Natural killer cell (primary cell): ENCODE data around the gene RGSL1. TPM values are rescaled to one million over a fixed set of nuclear protein-coding genes. Genes with fewer than 3 reads are reported as not detected.

Source experiments
- ATAC-seq, 3 donors: fragments of 150-1000 bp in 2 of 3; fragments of 200-7000 bp in 1 of 3; cut with Tn5 transposase; 1 replicate in 1 of 3; 2 replicates in 2 of 3; pipeline ENCODE4 v1.10.0; 2021; ENCODE audit warnings: mild to moderate bottlenecking in 2 of 3, moderate library complexity in 2 of 3
- DNase-seq, 2 donors: peaks; one replicate each; pipeline versions ENCODE4 v3.0.0 to v3.0.0-alpha.2; 2013 to 2021; ENCODE audit warnings: mixed read lengths in 1 of 2
- H3K27ac ChIP-seq: one replicate; pipeline ENCODE4 v1.5.1; 2013; ENCODE audit warnings: mild to moderate bottlenecking, low read length
- H3K27me3 ChIP-seq: one replicate; pipeline ENCODE4 v1.6.1; 2013; ENCODE audit warnings: low read length; ENCODE audit not compliant: control insufficient read depth, insufficient read depth
- H3K36me3 ChIP-seq: one replicate; pipeline ENCODE4 v1.6.1; 2013; ENCODE audit warnings: low read length; ENCODE audit not compliant: control insufficient read depth, insufficient read depth
- H3K4me1 ChIP-seq: one replicate; pipeline ENCODE4 v1.6.1; 2013; ENCODE audit warnings: low read length; ENCODE audit not compliant: control insufficient read depth, insufficient read depth
- H3K4me3 ChIP-seq: one replicate; pipeline ENCODE4 v1.5.1; 2013; ENCODE audit warnings: low read length
- H3K9me3 ChIP-seq: one replicate; pipeline ENCODE4 v1.6.1; 2013; ENCODE audit warnings: low read length; ENCODE audit not compliant: control insufficient read depth, insufficient read depth
- H3K27ac Mint-ChIP-seq, 2 donors: one replicate each; pipeline ENCODE4 v1.8.0; 2022; ENCODE audit warnings: mild to moderate bottlenecking in 2 of 2, mixed read lengths in 2 of 2, moderate library complexity in 1 of 2
- H3K27me3 Mint-ChIP-seq, 2 donors: one replicate each; pipeline ENCODE4 v1.8.0; 2022; ENCODE audit warnings: low read depth in 2 of 2, mixed read lengths in 2 of 2
- H3K36me3 Mint-ChIP-seq: one replicate; pipeline ENCODE4 v1.8.0; 2022; ENCODE audit warnings: mixed read lengths
- H3K4me1 Mint-ChIP-seq, 2 donors: one replicate each; pipeline ENCODE4 v1.8.0; 2022; ENCODE audit warnings: mixed read lengths in 2 of 2
- H3K4me3 Mint-ChIP-seq: one replicate; pipeline ENCODE4 v1.8.0; 2022; ENCODE audit warnings: mild to moderate bottlenecking, moderate library complexity, mixed read lengths
- H3K9me3 Mint-ChIP-seq, 2 donors: one replicate each; pipeline ENCODE4 v1.8.0; 2022; ENCODE audit warnings: mixed read lengths in 2 of 2
- CTCF ChIP-seq: fragments of 200-600 bp; IDR thresholded peaks from one replicate; pipeline ENCODE4 v1.8.0; 2022; ENCODE audit warnings: antibody characterized with exemption
- WGBS: methylation state at CpG from one replicate; pipeline ENCODE4 v1.1.7; 2013; ENCODE audit warnings: missing lambda C conversion rate; ENCODE audit not compliant: insufficient coverage; 5-methylcytosine and 5-hydroxymethylcytosine counted together
- intact Hi-C: fragments of 100-400 bp; cut with micrococcal nuclease; formaldehyde crosslinking; loops from one replicate; pipeline ENCODE4 v1.14.2; 2022
- total RNA-seq, 4 donors: library from RNA; stranded (reverse); fragments of 120-200 nt in 1 of 4; gene quantifications; one replicate each; pipeline versions ENCODE4 v1.2.3 to v1.2.4, GENCODE V29; 2013 to 2022

The RGSL1 gene
- total RNA-seq = not detected
- total RNA-seq (2013) = not detected

- DNase-seq = no peak
- no peaks in the 10 kb centered on the region for H3K9me3 Mint-ChIP-seq
- intact Hi-C loops = no loop called here
Observed at GRCh38 chr1:182450087-182450486, at the start of gene RGSL1. Gene RGSL1, plus strand, starts transcription at chr1:182450146. Its CDS starts 20 bp downstream, at chr1:182450166.

GRCh38 chr1:182400567-182400966, 49.4 kb upstream of the RGSL1 start, which contains the start of gene TEDDM1:
Gene TEDDM1, minus strand, starts transcription at chr1:182400667. Its CDS starts 182 bp downstream, at chr1:182400485.
- intact Hi-C loops = no loop called here
- Histone ChIP-seq H3K9me3 (no peaks in the 10 kb centered on the region), H3K4me1 (peaks cover 4% of the 10 kb centered on the region), H3K36me3 (no peaks in the 10 kb centered on the region), H3K27ac (no peak within 1 kb of the TSS), H3K4me3 (no peak within 1 kb of the TSS), H3K27me3 (peaks cover 5% of the 10 kb centered on the region)
- H3K4me3 Mint-ChIP-seq = no peak within 1 kb of the TSS
- H3K9me3 Mint-ChIP-seq = no peaks in the 10 kb centered on the region
- DNase-seq = no peak
- no peak for ATAC-seq
- 90% methylated on average over 4 of the region's 4 CpGs for WGBS
- H3K4me1 Mint-ChIP-seq = peaks cover 6 to 7% of the 10 kb centered on the region in 2 donors
- no peaks in the 10 kb centered on the region for H3K36me3 Mint-ChIP-seq
- TF ChIP-seq CTCF = no peak
- no peak within 1 kb of the TSS for H3K27ac Mint-ChIP-seq
- H3K27me3 Mint-ChIP-seq = peaks cover 6 to 24% of the 10 kb centered on the region in 2 donors

More at GRCh38 chr1:182450087-182450486, at the start of gene RGSL1:
- H3K36me3 ChIP-seq = no peaks in the 10 kb centered on the region
- no peaks in the 10 kb centered on the region for H3K4me1 ChIP-seq
- Mint-ChIP-seq H3K36me3 (no peaks in the 10 kb centered on the region), H3K4me3 (no peak within 1 kb of the TSS), H3K27ac (no peak within 1 kb of the TSS), H3K4me1 (no peaks in the 10 kb centered on the region), H3K27me3 (peaks cover 8 to 19% of the 10 kb centered on the region in 2 donors)
- TF ChIP-seq CTCF = no peak
- ATAC-seq = no peak
- H3K27me3 ChIP-seq = no peaks in the 10 kb centered on the region
- no peak within 1 kb of the TSS for H3K4me3 ChIP-seq
- no peaks in the 10 kb centered on the region for H3K9me3 ChIP-seq
- no peak within 1 kb of the TSS for H3K27ac ChIP-seq

- H3K27me3 ChIP-seq = peaks cover 14% of the 10 kb centered on the region
- no peaks in the 10 kb centered on the region for H3K9me3 ChIP-seq
- no peak overlapping the region for H3K4me3 ChIP-seq
- H3K4me3 Mint-ChIP-seq = no peak overlapping the region
- no peak for ATAC-seq
- H3K4me1 ChIP-seq = no peaks in the 10 kb centered on the region
- 100% methylated on average over 1 of the region's 1 CpG for WGBS
- H3K27me3 Mint-ChIP-seq = peaks cover 7 to 58% of the 10 kb centered on the region in 2 donors
- no peaks in the 10 kb centered on the region for H3K36me3 Mint-ChIP-seq
- no peaks in the 10 kb centered on the region for H3K9me3 Mint-ChIP-seq
- intact Hi-C loops = no loop called here
- H3K27ac Mint-ChIP-seq = no peak overlapping the region
- H3K27ac ChIP-seq = no peak overlapping the region
- no peak for DNase-seq
- TF ChIP-seq CTCF = no peak
- H3K4me1 Mint-ChIP-seq = no peaks in the 10 kb centered on the region
- H3K36me3 ChIP-seq = no peaks in the 10 kb centered on the region
Observed at GRCh38 chr1:182404781-182405180, 45.2 kb upstream of the RGSL1 start.

GRCh38 chr1:182405578-182405977, 44.4 kb upstream of the RGSL1 start:
- DNase-seq (no peak), ATAC-seq (no peak)
- WGBS = 100% methylated on average over 1 of the region's 1 CpG
- Histone ChIP-seq H3K27ac (no peak overlapping the region), H3K9me3 (no peaks in the 10 kb centered on the region), H3K27me3 (peaks cover 14% of the 10 kb centered on the region), H3K4me3 (no peak overlapping the region), H3K4me1 (no peaks in the 10 kb centered on the region), H3K36me3 (no peaks in the 10 kb centered on the region)
- no peak for TF ChIP-seq CTCF
- no peaks in the 10 kb centered on the region for H3K4me1 Mint-ChIP-seq
- no peaks in the 10 kb centered on the region for H3K36me3 Mint-ChIP-seq
- H3K27ac Mint-ChIP-seq = no peak overlapping the region
- H3K9me3 Mint-ChIP-seq = no peaks in the 10 kb centered on the region
- intact Hi-C loops = no loop called here
- H3K27me3 Mint-ChIP-seq = peaks cover 10 to 65% of the 10 kb centered on the region in 2 donors
- no peak overlapping the region for H3K4me3 Mint-ChIP-seq
